Stimulated activated CD8-positive, alpha-beta memory T cell treated with anti-CD3 and anti-CD28 coated beads, Interleukin-12 subunit alpha, Interleukin-12 subunit beta, amount 100 ng/mL, for 24 hours (primary cell): ENCODE measurements around the gene SCT.
"Not testable (repeated sequence)": the region's sequence is repeated elsewhere in the genome, so short reads cannot be mapped to it uniquely, and the experiment has no call there.

Experiments
- DNase-seq: peaks from one replicate; pipeline ENCODE4 v3.0.0-alpha.2; 2020; ENCODE audit errors: extremely low read depth

SCT gene, protein sequence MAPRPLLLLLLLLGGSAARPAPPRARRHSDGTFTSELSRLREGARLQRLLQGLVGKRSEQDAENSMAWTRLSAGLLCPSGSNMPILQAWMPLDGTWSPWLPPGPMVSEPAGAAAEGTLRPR

DNA sequence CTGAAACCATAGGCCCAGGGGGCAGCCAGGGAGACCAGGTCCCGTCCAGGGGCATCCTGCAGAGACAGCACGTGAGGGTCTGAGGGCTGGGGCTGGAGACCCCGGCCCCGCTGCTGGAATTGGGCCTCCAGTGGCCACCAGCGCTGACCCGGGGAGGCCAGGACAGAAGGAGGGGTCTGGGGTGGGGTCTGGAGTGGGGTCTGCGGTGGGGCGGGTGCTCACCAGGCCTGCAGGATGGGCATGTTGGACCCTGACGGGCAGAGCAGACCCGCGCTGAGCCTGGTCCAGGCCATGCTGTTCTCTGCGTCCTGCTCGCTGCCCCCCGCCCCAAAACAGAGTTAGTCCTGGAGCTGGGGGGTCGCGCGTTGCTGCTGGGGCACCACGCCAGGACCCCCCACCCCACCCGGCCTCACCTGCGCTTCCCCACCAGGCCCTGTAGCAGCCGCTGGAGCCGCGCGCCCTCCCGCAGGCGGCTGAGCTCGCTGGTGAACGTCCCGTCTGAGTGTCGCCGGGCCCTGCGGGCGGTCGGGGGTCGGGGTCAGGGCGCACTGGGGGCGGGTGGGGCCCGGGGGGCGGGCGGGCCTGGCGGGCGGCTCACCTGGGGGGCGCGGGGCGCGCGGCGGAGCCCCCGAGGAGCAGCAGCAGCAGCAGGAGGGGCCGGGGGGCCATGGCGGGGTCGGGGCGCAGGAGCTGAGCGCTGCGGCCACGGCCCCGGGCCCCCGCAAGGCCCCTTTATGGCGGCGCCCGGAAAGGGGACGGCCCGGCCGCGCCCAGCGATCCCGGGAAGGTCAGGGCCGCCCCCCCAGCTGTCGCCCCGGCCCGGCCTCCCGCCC, at the start of gene SCT:
Gene SCT, minus strand, starts transcription at position 707 of the 833 bp plus-strand sequence. Its CDS starts 38 bp downstream, at position 669.
- no peak for DNase-seq

DNA sequence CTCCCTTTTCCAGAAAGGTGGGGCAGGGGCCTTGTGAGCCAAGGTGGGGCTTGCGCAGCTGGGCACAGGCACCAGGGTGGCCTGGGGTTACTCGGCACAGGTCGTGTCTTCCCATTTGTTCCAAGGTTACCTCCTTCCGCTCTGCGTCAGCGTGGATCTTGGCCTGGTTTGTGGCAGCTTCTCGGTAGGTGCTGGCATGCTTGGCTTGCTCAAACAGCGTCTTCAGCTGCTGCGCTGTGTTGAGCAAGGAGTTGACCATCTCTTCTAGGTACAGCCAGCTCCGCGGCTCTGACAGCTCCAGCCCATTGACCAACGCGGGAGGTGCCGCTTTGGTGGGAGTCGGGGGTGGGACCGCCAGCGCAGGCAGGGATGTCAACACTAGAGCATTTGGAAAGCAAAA, 47.4 kb upstream of the SCT start:
- DNase-seq, result no peak

DNA sequence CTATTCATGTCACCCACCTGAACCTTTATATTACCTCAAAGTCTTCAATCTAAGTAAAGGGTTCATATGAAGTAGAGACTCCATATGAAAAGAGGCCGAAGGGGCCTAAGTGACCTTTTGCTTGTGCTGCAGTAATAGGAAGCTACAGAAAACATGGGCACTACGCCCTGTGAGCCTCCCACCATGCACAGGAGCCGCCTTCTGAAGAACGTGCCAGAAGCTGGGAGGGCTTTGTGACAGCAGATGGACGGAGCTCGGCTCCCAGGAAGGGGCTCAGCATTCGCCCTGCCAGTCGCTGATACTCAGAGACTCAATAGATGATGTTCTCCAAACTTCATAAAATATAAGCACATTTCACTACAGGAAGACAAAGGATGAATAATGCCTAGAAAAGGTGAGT, 46.9 kb upstream of the SCT start:
- no peak for DNase-seq

DNA sequence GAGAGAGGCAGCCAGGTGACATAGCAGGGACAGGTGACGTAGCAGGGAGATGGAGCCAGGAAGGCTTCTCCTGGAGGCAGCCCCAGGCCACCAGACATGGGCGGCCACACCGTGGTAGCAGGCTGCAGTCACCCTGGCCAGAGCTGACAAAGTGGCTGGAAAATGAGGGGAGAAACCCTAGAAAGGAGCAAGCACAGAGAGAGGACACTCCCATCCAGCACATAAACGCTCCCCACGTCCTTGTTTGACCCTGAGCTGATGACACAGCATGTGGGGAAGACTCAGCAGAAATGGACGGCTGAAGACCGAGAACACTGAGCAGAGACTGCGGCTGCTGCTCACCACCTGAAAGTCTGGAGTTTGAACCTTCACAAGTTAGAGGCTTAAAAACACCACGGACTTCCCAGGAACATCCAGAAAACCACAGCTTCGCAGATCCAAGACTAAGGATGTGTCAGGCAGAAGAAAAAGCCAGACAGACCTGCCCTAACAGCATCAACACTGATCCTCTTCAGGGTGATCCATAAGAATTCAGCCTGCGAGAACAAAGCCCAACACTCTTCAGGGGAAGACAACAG, 38.8 kb upstream of the SCT start:
- no peak for DNase-seq

DNA sequence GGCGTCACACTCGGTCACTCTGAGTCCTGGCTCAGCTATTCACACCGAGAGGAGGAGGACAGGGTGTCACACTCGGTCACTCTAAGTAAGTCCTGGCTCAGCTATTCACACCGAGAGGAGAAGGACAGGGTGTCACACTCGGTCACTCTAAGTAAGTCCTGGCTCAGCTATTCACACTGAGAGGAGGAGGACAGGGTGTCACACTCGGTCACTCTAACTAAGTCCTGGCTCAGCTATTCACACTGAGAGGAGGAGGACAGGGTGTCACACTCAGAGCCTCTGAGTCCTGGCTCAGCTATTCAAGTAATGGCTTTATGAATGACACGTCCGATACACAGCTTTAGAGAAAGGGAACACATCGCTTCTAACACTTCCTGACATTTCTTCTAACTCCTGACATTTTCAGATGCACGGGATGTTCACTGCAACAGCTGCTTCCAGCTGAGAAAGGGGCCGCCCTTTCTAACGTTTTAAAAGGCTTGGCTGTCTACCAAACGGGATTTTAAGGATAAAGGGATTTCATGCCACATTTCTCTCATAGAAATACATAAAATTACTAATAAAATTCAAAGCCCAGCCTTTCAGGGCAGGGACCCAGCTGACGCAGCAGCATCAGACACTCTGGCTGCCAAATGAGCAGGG, 38.2 kb upstream of the SCT start:
- DNase-seq, result no peak

DNA sequence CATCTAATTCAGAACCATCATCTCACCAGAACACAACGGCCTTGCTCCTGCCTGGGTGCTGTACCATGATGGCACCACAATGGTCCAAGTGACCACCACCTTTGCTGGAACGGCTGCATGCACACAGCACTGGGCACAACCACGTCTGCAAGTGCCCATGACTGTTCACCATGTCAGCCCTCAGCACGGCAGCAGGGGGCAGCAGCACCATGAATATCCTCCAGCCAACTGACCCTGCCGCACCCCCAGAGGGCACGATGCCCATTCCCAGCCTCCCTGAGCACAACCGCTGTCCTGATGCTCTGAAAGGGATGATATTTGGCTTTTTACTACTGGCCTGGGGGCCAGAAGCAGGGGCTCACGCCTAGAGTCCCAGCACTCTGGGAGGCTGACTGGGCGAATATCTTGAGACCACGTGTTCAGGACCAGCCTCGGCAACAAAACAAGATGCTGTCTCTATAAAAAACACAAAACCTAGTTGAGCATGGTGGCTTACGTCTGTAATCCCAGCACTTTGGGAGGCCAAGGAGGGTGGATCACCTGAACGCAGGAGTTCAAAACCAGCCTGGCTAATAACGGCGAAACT, 35.8 kb upstream of the SCT start:
- no peak for DNase-seq

DNA sequence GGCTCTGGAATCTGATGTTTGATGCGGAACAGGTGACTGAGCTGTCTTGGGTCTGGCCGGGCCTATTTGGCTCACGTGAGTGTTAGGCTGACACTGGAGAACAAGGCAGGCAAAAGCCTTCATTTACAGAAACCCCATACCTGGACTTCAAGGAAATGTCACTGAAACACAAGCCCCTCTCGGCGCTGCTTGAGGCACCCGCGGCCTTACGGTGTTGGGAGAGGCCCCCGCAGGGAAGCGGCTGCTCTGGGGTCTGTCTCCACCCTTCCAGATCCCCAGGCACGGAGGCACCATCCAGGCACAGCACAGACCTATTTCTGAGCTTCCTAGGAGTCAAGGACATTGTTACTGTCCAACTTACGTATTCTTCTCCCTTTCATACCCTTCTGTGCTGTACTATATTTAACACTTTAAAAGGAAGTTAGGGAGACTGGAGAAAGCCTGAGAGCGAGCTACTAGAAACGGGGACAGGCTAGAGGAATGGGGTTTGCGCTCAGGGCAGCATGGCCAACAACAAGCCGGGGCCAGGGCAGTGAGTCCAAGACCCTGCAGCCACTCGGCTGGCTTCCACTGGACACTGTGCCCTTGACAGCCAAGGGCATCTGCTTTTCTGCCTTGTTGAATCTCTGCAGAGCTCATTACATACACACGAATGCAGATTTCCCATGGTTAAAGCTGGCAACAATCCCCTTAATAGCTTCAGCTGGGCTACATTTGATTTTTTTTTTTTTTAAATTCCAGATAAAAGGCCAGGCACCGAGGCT, 33.9 kb upstream of the SCT start:
- no peak for DNase-seq

DNA sequence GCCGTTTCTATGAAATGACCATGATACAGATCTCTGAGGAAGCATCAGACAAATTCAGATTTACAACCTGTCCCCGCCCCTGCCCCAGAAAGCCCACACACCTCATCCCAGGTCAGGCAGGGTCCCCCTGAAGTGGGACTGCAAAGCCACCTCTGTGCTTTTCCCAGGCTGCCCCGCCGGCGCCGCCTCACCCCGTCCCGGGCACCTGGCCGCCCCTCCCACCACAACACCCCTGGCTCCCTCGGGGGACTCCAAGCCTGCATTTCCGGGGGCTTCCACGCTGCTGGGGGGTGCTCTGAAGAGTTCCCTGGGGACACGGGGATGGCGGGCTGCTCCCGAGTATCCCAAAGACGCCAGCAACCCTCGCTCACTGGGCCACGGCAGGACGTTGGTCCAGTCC, 33.3 kb upstream of the SCT start:
- no peak for DNase-seq

DNA sequence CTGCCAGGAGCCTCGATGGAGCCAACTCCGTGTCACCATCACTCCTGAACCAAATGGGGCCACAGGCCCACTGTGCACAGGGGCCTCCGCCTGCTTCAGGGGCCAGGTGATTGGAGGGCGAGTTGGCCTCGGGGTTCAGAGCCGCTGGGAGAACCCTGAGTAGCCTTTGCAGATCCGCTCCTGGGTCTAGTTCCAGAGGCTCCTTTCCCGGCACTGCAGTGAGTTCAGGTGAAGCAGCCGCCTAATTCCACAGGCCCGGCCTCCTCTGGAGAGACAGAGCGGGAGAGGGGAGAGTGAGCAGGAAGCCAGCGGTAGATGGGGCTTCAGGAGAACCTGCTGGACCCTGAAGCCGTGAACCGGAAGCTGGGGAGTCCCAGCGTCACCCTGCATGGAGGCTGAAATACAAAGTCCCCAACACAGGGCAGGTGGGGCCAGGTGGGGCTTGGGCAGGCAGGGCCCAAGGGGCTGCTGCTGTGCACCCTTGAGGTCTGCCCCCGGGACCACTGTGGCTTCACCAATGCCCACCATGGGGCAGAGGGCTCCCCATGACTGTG, 32.6 kb upstream of the SCT start:
- no peak for DNase-seq

DNA sequence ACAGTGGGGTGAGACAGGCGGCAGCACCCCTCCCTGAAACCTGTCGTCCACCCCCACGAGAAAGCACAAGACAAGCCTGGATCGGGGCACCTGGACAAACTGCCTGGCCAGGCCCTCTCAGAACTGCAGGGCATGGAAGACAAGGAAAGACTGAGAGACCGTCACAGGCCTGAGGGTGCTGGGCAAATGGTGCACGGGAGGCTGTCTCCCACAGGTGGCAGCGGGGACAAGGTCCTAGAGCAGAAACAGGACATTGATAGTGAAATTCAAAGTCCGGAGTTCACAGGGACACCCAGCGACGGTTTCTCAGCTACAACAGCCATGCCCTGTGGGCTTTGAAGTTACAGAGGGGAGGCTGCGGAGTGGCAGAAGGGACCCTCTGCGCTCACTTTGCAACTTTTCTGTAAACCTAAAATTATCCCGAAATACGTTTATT, 30.7 kb upstream of the SCT start:
- no peak for DNase-seq

DNA sequence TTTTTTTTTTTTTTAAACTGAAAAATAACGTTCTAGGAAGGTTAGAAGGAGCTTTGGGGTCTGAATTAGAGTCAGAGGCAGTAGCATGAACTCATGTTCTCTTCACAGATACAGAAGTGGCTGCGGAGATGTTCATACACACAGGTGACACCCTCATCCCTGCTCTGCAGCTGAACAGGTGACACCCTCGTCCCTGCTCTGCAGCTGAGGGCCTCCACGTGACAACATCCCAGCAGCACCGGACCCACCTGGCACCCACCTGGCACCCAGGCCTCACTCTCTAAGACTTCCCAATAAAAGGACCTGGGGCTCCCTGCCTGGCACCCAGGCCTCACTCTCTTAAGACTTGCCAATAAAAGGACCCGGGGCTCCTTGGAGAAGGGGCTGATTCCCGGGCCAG, 29.9 kb upstream of the SCT start:
- no peak for DNase-seq

DNA sequence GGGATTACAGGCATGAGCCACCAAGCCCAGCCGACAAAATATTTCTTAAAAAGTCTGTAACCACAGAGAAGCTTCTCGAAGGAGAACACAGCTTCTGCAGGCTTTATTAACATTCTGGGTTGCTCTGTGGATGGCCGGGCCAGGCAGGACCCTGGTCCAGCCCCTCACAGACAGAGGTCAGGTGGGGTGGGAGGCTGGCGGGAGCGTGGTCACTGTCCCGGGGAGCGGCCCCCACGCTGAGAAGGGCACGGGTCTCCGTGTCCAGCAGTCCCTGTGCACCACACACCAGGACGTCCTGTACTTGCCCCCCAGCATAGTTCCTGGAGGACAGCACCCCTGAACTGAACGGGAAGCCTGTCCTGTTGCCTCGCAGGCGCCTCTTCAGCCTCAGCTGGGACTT, 29.4 kb upstream of the SCT start:
- no peak for DNase-seq

DNA sequence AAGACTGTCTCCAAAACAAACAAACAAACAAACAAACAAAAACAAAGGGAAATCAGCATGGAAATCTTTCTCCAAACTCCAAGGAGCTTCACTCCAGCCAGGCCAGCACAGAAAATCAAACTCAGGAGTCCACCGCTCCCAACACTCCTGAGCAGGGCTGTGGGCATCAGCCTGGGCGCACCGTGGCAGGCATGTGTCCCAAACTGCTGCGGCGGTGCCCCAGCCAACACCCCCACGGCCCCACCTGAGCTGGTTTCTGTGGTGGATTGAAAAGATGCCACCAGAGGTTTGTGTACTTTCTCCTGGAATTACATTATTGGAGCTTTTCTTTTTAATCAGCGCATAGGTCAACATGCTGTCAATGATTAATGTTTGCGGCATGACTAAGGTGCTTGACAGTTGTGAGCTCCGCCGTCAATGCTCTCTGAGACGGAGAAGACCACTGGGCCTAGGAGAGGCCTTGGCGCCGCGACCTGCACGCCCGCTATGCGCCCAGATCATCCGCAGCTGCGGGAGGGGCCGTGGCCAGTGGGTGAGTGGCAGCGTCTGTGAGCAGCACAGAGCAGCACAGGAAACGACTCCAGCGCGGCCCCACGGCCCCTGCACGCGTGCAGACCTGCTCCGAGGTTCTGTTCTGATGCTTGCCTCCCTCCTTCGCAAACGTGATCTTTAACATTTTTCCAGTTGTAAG, 28.2 kb upstream of the SCT start:
- no peak for DNase-seq

DNA sequence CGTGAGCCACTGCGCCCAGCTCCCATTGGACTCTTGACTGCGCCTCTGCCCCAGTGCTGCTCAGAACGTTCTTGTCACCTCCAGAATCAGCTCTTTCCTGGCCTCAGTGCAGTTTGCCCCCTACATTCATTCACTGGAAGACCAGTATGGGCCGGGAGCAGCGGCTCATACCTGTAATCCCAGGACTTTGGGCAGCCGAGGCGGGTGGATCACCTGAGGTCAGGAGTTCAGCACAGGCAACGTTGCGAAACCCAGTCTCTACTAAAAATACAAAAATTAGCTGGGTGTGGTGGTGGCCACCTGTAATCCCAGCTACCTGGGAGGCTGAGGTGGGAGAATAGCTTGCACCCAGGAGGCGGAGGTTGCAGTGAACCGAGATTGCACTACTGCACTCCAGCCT, 27.5 kb upstream of the SCT start:
- not testable (repeated sequence) for DNase-seq

DNA sequence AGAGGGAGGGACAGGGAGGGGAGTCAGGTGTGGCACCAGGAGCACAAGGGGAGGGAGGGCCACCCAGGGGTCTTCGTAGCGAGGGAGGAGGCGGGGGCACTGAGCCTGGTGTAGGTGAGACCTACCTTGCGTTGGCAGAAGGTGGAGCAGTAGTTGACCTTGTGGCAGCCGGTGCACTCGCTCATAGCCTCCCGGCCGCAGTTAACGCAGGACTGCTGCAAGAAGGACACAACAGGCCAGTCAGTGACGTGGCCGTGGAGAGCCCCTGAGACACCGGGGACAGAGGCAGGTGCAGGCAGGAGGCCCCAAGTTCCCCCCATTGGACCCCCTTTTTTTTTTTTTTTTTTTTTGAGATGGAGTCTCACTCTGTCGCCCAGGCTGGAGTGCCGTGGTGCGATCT, 26.9 kb upstream of the SCT start:
- no peak for DNase-seq

DNA sequence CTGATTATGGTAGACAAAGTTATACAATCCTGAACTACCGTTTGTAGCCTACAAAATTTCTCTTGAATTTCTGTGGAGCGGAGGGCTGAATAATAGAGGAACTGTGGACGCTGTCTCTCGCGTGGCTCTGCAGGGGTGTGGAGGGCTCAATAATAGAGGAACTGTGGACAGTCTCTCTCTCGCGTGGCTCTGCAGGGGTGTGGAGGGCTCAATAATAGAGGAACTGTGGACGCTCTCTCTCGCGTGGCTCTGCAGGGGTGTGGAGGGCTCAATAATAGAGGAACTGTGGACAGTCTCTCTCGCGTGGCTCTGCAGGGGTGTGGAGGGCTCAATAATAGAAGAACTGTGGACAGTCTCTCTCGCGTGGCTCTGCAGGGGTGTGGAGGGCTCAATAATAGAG, 26.2 kb upstream of the SCT start:
- DNase-seq, result not testable (repeated sequence)

DNA sequence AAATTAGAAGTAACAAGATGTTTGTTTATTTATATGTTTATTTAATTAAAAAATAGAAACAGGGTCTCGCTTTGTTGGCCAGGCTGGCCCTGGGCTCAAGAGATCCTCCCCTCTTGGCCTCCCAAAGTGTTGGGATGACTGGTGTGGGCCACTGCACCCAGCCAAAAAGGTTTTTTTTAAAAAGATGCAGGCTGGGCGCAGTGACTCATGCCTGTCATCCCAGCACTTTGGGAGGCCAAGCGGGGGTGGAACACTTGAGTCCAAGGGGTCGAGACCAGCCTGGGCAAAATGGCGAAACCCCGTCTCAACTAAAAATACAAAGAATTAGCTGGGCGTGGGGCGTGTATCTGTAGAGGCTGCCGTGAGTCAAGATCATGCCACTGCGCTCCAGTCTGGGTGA, 23.5 kb upstream of the SCT start:
- DNase-seq, result no peak

DNA sequence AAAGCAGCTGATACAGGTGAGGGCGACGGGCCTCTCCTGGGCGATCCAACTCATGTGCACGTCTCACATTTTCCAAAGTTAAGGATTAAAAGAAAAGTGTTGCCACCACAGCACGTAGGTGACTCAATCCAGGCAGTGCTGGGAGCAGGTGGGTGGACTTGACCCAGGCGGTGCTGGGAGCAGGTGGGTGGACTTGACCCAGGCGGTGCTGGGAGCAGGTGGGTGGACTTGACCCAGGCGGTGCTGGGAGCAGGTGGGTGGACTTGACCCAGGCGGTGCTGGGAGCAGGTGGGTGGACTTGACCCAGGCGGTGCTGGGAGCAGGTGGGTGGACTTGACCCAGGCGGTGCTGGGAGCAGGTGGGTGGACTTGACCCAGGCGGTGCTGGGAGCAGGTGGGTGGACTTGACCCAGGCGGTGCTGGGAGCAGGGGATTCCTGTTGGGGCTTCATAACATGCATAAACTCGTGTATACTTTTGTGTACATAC, 20.7 kb upstream of the SCT start:
- DNase-seq, result not testable (repeated sequence)

DNA sequence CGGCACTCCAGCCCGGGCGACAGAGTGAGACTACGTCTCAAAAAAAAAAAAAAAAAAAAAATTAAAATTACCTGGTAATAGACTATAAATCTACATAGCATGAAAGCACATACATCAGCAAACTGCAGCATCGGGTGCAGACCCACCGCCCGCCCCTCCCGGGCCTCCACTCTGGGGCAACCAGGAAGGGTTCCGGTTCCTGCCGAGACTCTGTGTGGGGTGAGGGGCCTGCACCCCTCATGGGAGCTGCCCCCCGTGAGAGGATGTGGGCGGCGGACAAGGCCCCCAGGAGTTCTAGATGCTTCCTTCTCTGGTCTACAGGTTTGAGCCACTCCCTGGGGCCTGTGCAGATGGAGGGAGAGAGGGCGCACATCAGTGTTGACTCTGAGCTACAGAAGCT, 19.2 kb upstream of the SCT start:
- no peak for DNase-seq

DNA sequence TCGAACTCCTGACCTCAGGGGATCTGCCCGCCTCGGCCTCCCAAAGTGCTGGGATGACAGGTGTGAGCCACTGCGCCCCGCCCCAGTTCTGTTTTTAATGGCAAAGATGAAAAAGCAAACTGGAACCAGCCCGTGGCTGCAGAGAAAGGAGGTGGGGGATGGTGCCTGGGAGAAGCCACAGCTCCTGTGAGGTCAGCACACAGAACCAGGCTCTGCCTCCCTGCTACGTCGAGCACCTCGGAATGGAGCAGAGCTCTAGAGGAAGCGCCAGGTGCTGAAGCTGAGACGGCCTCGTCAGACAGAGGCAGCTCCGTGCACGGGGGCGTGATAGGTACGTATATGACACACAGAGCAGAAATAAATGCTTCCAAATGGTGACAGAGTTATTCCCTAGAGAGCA, 18.6 kb upstream of the SCT start:
- no peak for DNase-seq
